Activated CD8-positive, alpha-beta memory T cell treated with anti-CD3 and anti-CD28 coated beads, Interleukin-2, amount 50 U/mL, for 1 hour (primary cell): ENCODE data around the gene MYOZ1.

ENCODE experiments used
- DNase-seq: peaks from one replicate; pipeline ENCODE4 v3.0.0-alpha.2; 2020; ENCODE audit errors: extremely low read depth

The MYOZ1 gene

GRCh38 chr10:73597346-73597745 is 43.9 kb downstream of the MYOZ1 start:
- DNase-seq, result no peak

- DNase-seq, result no peak
These were observed 47.5 kb downstream of the MYOZ1 start for GRCh38 chr10:73593812-73594211.

- DNase-seq, result no peak
These were observed 48.2 kb downstream of the MYOZ1 start for GRCh38 chr10:73593110-73593509.

- DNase-seq, result no peak
These were observed 49.2 kb downstream of the MYOZ1 start for GRCh38 chr10:73591935-73592699.

GRCh38 chr10:73590881-73591799 is 50.1 kb downstream of the MYOZ1 start, which contains the start of gene USP54:
Gene USP54 (minus strand): TSS chr10:73591342. CDS start chr10:73575658, 15,684 bp downstream.
- DNase-seq, result no peak

- no peak for DNase-seq
These were observed 51.6 kb downstream of the MYOZ1 start for GRCh38 chr10:73589563-73590126.

GRCh38 chr10:73588656-73589055 is 52.6 kb downstream of the MYOZ1 start:
- DNase-seq, result no peak

GRCh38 chr10:73586583-73586984 is 54.7 kb downstream of the MYOZ1 start:
- DNase-seq, result no peak

GRCh38 chr10:73585327-73585726 is 55.9 kb downstream of the MYOZ1 start:
- DNase-seq, result no peak

GRCh38 chr10:73584737-73585136 is 56.5 kb downstream of the MYOZ1 start:
- no peak for DNase-seq

- DNase-seq, result no peak
These were observed 59.4 kb downstream of the MYOZ1 start for GRCh38 chr10:73581918-73582317.
